Nephron (organoid): ENCODE data around the gene MUC6.

Experiments used
- H3K27ac Mint-ChIP-seq, 3 experiments: 2 replicates each; pipeline ENCODE4 v1.8.0; 2020; ENCODE audit warnings: mixed read lengths in 3 of 3, mild to moderate bottlenecking in 2 of 3, moderate library complexity in 1 of 3
- H3K27me3 Mint-ChIP-seq: 2 replicates; pipeline ENCODE4 v1.8.0; 2021; ENCODE audit warnings: low read depth, mild to moderate bottlenecking, moderate library complexity, mixed read lengths
- H3K36me3 Mint-ChIP-seq: 2 replicates; pipeline ENCODE4 v1.8.0; 2020; ENCODE audit warnings: low read depth, mixed read lengths
- H3K4me1 Mint-ChIP-seq: 2 replicates; pipeline ENCODE4 v1.8.0; 2020; ENCODE audit warnings: mixed read lengths
- H3K4me3 Mint-ChIP-seq, 3 experiments: 2 replicates each; pipeline ENCODE4 v1.8.0; 2020; ENCODE audit warnings: mild to moderate bottlenecking in 3 of 3, mixed read lengths in 3 of 3, moderate library complexity in 2 of 3
- H3K9me3 Mint-ChIP-seq: 2 replicates; pipeline ENCODE4 v1.8.0; 2020; ENCODE audit warnings: mixed read lengths
- TF ChIP-seq, protein P1 (sequence below), 3 experiments: fragments of 200-600 bp; sonication (generic); IDR thresholded peaks; one replicate each; pipeline ENCODE4 v1.5.0; 2021; ENCODE audit warnings: antibody characterized with exemption in 3 of 3; ENCODE audit not compliant: unreplicated experiment in 3 of 3

Gene MUC6

DNA sequence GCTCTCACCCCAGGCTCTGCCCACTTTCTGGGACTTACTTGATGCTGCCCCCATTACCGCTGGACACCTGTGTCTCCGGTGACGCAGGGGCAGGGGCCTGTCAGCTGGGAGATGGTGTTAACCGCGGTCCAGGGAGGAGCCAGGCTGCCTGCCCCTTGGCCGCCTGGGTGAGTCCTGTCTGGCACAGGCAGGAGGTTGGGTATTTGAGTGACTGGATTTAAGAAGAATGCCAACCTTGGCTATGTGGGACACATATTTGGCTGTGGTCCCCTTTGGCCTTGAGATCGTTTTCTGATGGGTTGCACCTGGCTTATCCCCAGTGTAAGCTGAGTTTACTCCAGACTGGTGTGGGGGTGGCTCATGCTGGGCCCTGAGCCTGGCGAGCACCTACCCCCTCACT is 2.5 kb downstream of the MUC6 start:
- H3K4me3 Mint-ChIP-seq: no peak overlapping the region
- H3K36me3 Mint-ChIP-seq: no peaks in the 10 kb centered on the region
- no peaks in the 10 kb centered on the region for H3K4me1 Mint-ChIP-seq
- no peak overlapping the region for H3K27ac Mint-ChIP-seq
- H3K9me3 Mint-ChIP-seq: no peaks in the 10 kb centered on the region
- H3K27me3 Mint-ChIP-seq: no peaks in the 10 kb centered on the region
- TF ChIP-seq, protein P1, sequence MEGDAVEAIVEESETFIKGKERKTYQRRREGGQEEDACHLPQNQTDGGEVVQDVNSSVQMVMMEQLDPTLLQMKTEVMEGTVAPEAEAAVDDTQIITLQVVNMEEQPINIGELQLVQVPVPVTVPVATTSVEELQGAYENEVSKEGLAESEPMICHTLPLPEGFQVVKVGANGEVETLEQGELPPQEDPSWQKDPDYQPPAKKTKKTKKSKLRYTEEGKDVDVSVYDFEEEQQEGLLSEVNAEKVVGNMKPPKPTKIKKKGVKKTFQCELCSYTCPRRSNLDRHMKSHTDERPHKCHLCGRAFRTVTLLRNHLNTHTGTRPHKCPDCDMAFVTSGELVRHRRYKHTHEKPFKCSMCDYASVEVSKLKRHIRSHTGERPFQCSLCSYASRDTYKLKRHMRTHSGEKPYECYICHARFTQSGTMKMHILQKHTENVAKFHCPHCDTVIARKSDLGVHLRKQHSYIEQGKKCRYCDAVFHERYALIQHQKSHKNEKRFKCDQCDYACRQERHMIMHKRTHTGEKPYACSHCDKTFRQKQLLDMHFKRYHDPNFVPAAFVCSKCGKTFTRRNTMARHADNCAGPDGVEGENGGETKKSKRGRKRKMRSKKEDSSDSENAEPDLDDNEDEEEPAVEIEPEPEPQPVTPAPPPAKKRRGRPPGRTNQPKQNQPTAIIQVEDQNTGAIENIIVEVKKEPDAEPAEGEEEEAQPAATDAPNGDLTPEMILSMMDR (IDR thresholded peaks at IDR 0.05; ENCODE audit: unreplicated experiment in 3 of 3): no peak

DNA sequence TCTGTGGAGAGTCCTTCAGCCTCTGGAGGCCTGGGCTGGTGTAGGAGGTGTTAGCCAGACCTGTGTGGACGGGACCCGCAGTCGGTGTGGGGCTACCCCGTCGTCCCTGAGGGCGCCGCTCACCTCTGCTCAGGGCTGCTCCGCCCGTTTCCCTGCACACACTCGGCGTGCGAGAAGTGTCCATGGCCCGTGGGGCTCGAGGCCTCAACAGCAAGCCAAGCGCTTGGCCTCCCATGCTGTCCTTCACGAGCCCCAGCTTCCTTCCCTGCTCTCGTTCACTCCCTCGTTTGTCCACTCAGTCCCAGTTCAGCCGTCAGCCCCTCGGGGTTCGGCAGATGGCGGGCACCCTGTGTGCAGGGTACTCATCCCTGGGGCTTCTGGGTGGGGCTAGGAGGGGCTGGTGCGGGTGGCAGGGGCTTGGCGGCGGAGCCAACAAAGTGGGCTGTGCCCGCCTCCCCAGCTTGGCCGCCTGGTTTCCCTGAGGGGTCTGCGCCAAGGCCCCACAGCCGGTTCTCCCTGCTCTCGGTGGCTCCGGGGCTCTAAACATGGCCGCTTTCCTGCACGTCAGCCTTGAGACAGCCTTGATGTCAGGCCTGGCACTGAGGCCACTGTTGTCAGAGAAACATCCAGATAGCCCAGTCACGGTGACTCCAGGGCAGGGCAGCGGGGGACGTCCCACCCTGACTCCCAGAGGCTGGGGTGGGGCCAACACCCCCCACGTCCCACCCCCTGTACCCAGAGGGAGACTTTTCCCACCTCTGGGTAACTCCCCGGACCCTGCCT is 3.3 kb downstream of the MUC6 start:
- Mint-ChIP-seq H3K4me3 (no peak overlapping the region), H3K27me3 (no peaks in the 10 kb centered on the region), H3K4me1 (no peaks in the 10 kb centered on the region), H3K9me3 (no peaks in the 10 kb centered on the region), H3K36me3 (no peaks in the 10 kb centered on the region), H3K27ac (no peak overlapping the region)
- TF ChIP-seq, protein P1 (IDR thresholded peaks at IDR 0.05; ENCODE audit: unreplicated experiment in 3 of 3): no peak

GRCh38 chr11:1032310-1032891 is 4.1 kb downstream of the MUC6 start:
- TF ChIP-seq, protein P1 (IDR thresholded peaks at IDR 0.05; ENCODE audit: unreplicated experiment in 3 of 3): no peak
- H3K9me3 Mint-ChIP-seq: no peaks in the 10 kb centered on the region
- H3K27ac Mint-ChIP-seq: no peak overlapping the region
- no peak overlapping the region for H3K4me3 Mint-ChIP-seq
- no peaks in the 10 kb centered on the region for H3K36me3 Mint-ChIP-seq
- H3K4me1 Mint-ChIP-seq: no peaks in the 10 kb centered on the region
- no peaks in the 10 kb centered on the region for H3K27me3 Mint-ChIP-seq

- Mint-ChIP-seq H3K27ac (no peak overlapping the region), H3K4me3 (no peak overlapping the region), H3K9me3 (no peaks in the 10 kb centered on the region), H3K36me3 (no peaks in the 10 kb centered on the region), H3K27me3 (no peaks in the 10 kb centered on the region), H3K4me1 (no peaks in the 10 kb centered on the region)
- TF ChIP-seq, protein P1 (IDR thresholded peaks at IDR 0.05; ENCODE audit: unreplicated experiment in 3 of 3): no peak
These were observed 5.2 kb downstream of the MUC6 start for GRCh38 chr11:1031121-1031899.

DNA sequence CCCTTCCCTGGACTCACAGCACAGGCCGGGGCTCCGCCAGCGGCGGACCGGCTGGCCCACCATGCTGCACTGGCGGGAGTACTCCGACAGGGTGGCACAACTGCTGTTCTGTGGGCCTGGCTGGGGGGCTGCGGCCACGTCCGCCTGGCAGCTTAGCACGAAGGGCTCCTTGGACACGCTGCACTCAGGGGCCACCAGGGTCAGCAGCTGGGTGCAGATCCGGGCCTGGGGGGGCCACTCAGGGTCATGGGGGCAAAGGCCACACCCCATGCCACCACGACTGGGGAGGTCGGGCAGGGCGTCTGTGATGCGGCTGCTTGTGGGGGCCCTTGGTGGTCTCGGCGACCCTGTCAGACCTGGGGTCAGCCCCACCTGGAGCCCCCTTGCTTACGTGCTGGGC is 6.0 kb downstream of the MUC6 start:
- H3K36me3 Mint-ChIP-seq: no peaks in the 10 kb centered on the region
- H3K27ac Mint-ChIP-seq: no peak overlapping the region
- no peaks in the 10 kb centered on the region for H3K9me3 Mint-ChIP-seq
- TF ChIP-seq, protein P1 (IDR thresholded peaks at IDR 0.05; ENCODE audit: unreplicated experiment in 3 of 3): no peak
- H3K27me3 Mint-ChIP-seq: no peaks in the 10 kb centered on the region
- H3K4me1 Mint-ChIP-seq: no peaks in the 10 kb centered on the region
- no peak overlapping the region for H3K4me3 Mint-ChIP-seq
